HG02884 (cell line): ENCODE data around the gene RASA1.
A peak's percentile ranks its signal among the peaks of the same experiment; 100 is the strongest.
"Not testable (repeated sequence)": the region's sequence is repeated elsewhere in the genome, so short reads cannot be mapped to it uniquely, and the experiment has no call there.

Experiments used
- ATAC-seq: cut with Tn5 transposase; IDR thresholded peaks from one replicate; pipeline ENCODE4 v1.9.1; 2021; ENCODE audit warnings: mild to moderate bottlenecking, moderate library complexity; ENCODE audit not compliant: unreplicated experiment

Gene RASA1

DNA sequence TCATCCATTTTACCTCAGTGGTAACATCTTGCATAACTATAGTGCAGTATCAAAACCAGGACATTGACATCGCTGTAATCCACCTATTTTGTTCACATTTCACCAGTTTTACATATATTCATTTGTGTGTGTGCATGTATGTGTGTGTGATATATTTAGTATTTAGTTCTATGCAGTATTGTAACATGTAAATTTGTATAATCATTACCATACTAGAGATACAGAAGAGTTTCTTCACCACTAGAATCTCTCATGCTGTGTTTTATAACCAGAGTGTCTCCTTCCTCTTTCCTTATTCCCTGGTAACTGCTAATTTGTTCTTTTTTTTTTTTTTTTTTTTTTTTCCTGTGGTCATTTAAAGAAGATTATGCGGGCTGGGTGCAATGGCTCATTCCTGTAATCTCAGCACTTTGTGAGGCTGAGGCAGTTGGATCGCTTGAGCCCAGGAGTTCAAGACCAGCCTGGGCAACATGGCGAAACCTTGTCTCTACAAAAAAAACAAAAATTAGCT lies 11.0 kb downstream of the RASA1 start:
- no peak for ATAC-seq

- no peak for ATAC-seq
These were observed 14.6 kb downstream of the RASA1 start for GRCh38 chr5:87282269-87282668.

GRCh38 chr5:87287266-87287665 lies 19.6 kb downstream of the RASA1 start:
- ATAC-seq, result not testable (repeated sequence)

DNA sequence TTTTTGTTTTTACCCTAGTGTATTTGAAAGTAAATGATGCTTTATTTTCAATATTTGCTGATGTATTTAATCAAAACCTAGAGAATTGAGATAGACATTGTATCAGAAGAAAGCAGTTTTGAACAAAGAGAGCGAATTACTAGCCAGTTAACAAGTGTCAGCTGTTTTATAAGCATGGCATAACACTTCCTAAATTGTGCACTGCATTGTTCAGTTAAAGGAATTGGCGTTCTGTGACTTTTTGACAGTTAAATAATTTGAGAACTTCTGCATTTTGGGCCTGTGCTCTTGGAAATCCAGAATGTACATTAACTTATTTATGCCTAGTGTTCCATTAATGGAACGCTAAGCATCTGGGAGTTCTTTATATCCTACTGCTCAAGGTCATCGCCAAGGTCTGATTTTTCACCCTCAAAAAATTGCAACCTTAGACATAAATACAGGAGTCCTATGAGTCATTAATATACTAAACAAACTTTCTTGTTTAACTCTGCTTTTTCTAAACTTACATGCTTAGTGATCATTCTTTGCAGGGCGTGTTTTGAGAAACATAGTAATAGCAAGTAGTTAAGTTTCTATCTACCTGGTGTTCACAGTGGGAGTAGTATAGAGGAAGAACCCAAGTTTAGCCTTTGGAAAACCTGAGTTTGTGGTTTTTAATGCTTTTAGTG lies 31.1 kb downstream of the RASA1 start:
- ATAC-seq, result no peak

GRCh38 chr5:87300176-87300575 lies 32.5 kb downstream of the RASA1 start:
- no peak for ATAC-seq

DNA sequence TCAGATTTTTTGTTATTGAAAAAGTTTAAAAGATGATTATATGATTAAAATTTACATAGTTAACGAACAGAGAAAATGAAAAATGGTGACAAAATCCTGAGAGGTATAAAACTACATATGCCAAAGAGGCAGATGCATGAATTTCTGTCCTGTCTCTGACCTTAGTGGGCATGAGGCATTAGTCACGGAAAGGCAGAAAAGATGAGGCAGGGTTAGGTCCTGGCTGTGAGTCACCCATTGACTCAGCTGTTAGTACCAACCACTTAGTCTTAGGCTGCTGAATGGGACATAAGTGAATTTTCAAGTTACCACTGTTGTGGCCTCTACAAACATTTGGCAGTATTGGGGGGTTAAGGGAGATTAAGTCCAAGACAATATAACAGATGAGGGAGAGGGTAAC lies 33.1 kb downstream of the RASA1 start:
- ATAC-seq, result no peak

- no peak for ATAC-seq
These were observed 34.4 kb downstream of the RASA1 start for GRCh38 chr5:87302061-87302460.

- no peak for ATAC-seq
These were observed 35.6 kb downstream of the RASA1 start for GRCh38 chr5:87303324-87303723.

DNA sequence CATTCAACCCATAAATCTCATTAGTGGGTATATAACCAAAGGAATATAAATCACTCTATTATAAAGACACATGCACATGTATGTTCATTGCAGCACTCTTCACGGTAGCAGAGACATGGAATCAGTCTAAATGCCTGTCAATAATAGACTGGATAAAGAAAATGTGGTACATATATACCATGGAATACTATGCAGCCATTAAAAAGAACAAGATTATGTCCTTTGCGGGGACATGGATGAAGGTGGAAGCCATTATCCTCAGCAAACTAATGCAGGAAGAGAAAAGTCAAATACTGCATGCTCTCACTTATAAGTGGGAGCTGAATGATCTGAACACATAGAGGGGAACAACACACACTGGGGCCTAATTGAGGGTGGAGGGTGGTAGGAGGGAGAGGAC lies 38.4 kb downstream of the RASA1 start:
- not testable (repeated sequence) for ATAC-seq

- ATAC-seq, result peak; percentile 71
These were observed 40.2 kb downstream of the RASA1 start for GRCh38 chr5:87307796-87308423.

- ATAC-seq, result no peak
These were observed 44.0 kb downstream of the RASA1 start for GRCh38 chr5:87311405-87312279.

DNA sequence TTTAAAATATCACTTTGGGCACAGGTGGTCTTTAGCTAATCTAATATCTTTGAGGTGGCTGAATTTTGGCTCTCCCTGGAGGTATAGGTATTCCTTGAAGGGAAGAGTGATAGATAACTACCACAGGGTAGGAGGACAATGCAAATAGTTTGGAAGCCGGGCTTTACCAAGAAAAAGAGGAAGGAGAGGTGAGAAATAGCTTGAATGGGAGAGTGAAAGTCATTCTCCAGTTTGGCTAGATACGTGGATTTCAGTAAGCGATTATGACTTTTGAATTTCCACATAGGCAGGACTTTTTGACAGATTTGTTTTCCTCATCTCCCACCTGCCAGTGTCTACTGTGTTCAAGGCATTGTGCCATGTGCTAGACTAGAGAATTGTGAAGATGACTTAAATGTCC lies 45.5 kb downstream of the RASA1 start:
- ATAC-seq, result no peak

DNA sequence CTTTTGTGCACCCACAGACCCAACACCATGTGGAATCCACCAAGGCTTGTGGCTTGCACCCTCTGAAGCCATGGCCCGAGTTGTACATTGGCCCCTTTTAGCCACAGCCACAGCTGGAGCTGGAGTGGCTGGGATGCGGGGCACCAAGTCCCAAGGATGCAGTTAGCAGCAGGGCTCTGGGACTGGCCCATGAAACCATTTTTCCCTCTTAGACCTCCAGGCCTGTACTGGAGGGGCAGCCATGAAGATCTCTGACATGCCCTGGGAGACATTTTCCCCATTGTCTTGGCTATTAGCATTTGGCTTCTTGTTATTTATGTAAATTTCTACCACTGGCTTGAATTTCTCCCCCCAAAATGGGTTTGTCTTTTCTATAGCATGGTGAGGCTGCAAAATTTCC lies 51.8 kb downstream of the RASA1 start:
- no peak for ATAC-seq

DNA sequence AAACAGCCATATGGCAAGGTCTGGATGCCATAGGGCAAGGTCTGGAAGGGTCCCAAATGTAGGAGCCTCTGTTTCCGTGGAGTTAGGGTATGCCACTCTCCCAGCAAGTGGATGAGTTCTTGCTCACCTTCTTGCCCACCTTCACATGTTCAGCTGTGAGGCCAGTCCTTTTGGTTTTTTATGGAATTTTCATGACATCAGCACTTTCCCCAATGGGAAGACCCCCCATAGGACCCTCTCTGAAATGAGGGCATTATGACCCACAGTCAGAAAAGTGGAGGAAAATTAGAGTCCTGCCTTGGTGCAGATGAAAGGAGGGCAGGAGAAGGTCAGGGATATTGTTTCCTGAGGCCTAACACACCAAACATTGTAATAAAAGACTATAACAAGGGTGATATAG lies 53.9 kb downstream of the RASA1 start:
- ATAC-seq, result no peak

DNA sequence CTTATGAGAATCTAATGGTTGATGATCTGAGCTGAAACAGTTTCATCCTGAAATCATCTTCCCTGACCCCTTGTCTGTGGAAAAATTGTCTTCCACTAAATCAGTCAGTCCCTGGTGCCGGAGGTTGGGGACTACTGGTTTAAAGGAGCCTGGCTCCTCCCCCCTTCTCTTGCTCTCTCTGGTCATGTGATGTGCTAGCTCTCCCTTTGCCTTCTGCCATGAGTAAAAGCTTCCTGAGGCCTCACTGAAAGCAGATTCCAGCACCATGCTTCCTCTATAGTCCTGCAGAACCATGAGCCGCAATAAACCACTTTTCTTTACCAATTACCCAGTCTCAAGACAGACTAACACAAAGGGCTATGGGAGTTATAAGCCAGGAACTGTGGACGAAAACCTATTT lies 54.7 kb downstream of the RASA1 start:
- no peak for ATAC-seq

- ATAC-seq, result no peak
These were observed 60.3 kb downstream of the RASA1 start for GRCh38 chr5:87327998-87328397.

DNA sequence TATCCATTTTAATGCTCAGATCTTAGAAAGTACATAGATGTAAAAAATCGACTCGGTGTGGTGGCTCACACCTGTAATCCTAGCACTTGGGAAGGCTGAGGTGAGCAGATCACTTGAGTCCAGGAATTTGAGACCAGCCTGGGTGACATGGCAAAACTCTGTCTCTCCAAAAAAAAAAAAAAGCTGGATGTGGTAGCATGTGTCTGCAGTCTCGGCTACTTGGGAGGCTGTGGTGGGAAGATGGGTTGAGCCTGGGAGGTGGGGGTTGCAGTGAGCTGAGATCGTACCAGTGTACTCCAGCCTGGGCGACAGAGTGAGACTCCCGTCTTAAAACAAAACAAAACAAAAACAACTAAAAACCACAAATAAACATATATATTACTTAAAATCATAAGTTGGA lies 61.4 kb downstream of the RASA1 start:
- ATAC-seq, result no peak

- no peak for ATAC-seq
These were observed 72.3 kb downstream of the RASA1 start for GRCh38 chr5:87339986-87340385.

- ATAC-seq, result peak; percentile 100
These were observed 73.0 kb downstream of the RASA1 start for GRCh38 chr5:87340716-87341115.

GRCh38 chr5:87347272-87347671 lies 79.6 kb downstream of the RASA1 start:
- no peak for ATAC-seq

DNA sequence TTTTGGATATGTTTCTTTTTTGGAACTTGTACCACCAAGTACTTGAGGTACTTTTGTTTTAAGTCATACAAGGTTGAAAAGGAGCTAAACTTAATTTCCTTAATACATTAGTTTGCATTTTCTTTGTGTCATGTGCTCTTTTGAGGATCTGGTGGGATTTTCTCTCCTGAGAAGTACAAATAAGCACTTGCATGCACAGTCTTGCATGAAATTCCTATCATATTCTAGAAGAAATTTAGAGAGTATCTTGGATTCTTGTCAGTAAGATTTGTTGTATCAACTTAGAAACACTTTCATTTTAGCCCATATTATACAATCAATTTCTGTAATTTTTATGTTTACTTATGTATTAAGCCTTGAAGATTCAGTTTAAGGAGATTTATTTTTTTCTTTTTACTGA lies 80.2 kb downstream of the RASA1 start:
- no peak for ATAC-seq

DNA sequence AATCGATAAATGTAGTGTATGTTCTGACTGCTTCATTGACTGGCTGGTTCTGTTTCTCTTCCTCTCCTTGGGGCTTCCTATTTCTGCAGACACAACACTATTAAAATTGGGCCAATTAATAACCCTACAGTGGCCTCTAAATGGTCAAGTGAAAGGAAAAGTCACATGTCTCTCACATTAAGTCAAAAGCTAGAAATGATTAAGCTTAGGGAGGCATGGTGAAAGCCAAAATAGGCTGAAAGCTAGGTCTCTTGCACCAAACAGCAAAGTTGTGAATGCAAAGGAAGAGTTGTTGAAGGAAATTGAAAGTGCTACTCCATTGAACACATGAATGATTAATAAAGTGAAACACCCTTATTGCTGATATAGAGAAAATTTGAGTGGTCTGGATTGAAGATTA lies 86.8 kb downstream of the RASA1 start:
- ATAC-seq, result peak; percentile 68
